GM19351 (cell line): ENCODE data around the gene THRB.

Source experiments
- ATAC-seq: cut with Tn5 transposase; IDR thresholded peaks from one replicate; pipeline ENCODE4 v1.9.1; 2021; ENCODE audit warnings: mild to moderate bottlenecking, moderate library complexity; ENCODE audit not compliant: unreplicated experiment

Gene THRB

DNA sequence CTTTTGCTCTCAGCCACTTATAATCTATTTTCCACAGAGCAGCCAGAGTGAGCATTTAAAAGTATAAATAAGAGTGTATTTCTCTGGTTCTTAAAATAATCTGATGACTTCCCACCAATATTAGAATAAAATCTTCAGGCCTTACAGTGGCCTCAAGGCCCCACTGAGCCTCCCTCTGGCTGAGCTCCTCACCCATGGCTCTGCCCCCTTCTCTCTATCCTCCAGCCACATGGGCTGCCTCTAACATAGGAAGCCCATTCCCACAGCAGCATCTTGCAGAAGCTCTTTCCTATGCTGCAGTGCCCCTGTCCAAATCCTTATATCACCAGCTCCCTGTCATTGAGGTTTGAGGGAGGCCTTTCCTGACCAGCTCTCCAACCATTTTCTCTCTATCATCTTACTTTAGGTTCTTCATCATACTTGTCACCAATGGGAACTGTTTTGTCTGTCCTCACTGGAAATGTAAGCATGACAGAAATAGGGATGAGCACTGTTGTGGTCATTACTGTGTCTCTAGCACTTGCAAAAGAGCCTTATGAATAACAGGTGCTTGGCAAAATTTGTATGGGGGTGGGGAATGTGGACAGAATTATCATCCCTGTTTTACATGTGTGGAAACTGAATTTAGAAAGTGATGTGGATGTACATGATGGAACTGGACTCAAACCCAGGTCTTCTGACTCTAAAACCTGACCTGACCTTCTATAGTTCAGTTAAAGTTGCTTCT, 299.0 kb downstream of the THRB start:
- no peak for ATAC-seq

GRCh38 chr3:24192469-24193056, 302.1 kb downstream of the THRB start:
- ATAC-seq: no peak

DNA sequence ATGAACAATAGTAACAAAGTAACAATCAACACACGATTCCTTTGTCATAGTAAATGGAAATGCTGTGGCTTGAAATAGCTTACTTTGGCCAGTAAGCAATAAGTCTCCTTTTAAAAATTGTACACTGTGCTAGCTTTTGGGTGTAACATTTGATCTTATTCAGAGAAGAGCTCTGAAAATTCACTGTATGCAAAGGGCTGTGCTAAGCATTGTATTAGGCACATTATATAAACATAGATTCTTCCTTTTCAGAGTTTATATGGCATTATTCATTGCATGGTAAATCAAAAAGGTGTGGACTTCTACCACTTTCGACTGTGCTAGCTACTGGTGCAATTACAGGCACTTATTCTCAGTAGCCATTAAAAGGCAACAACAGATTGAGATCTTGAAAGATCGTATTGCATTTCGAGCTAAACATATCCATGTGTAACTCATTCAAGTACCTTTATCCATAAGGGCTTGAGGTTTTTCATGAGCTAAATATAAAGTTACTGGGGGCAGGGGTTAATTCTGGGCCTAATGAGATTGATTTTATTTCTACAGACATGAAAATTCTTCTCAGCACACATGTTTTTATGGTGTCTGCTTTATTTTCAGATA, 302.7 kb downstream of the THRB start:
- no peak for ATAC-seq

GRCh38 chr3:24190256-24190655, 304.4 kb downstream of the THRB start:
- no peak for ATAC-seq

DNA sequence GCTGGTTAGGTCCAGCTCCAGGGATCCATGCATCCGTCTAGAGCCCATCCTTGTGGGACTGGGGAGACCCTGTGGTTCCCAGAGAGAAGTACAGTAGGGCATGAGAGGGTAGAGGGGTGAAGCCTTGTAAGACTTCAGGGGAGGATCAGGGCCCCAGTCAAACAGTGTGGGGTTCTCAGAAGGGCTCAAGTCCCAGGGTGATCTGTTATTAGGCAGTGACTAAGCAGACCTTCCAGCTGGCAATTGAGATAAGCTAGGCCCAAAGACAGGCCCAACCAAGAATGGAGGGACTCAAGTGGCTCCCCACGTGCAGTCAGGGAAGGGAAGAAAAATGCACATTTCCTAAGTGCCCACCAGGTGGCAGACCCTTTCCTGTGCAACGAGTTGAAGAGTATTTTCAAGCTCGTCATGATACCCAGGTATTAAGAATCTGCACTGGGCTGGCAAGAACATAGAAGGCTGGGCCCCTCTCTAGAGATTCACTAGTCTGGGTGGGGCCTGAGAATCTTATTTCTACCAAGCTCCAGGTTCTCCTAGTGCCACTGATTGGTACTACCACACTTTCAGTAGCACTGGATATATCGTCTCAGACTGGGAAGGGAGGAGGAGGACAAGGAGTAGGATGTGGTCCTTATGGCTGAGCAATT, 308.8 kb downstream of the THRB start:
- ATAC-seq: peak; percentile 96

GRCh38 chr3:24184528-24185176, 310.0 kb downstream of the THRB start:
- no peak for ATAC-seq

DNA sequence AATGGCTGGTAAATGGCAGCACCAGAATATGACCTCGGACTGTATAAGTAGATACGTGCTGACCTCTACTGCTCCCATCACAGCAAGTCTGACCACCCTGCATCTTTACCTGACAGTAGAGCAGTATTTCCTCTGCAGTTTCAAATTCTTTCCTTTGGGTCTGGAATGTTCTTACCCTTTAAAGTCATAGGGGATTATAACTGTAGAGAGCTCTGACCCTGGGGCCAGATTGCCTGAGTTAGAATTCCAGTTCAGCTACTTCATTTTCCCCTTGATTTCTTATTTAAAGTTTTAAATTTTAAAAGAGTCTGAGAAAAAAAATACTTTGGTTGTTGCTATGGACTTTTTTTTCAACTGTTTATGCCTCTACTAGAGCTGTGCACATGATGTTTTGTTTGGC, 311.9 kb downstream of the THRB start:
- ATAC-seq: no peak

DNA sequence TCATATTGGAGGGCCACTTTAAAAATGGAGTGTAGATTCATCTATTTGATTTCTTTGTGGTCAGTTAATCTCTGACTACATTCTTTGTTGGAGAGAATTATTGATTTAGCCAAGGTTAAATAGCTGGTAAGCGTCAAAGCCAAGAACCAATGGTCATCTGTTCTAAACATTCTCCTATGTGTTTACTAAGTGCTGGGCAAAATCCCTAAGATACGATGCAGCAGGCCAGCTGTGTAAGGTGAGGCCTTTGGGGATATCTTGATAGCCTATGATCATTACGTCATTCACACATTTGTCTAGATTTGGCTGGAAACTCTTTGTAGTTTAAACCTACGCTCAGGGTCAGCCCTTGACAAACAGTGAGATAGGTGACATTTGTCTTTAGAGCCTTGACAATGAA, 313.4 kb downstream of the THRB start:
- no peak for ATAC-seq

- no peak for ATAC-seq
Measured at GRCh38 chr3:24180616-24181015, 314.0 kb downstream of the THRB start.

- no peak for ATAC-seq
Measured at GRCh38 chr3:24177201-24177600, 317.4 kb downstream of the THRB start.

GRCh38 chr3:24174614-24175013, 320.0 kb downstream of the THRB start:
- no peak for ATAC-seq

GRCh38 chr3:24168977-24169376, 325.7 kb downstream of the THRB start:
- peak; percentile 71 for ATAC-seq

- ATAC-seq: no peak
Measured at GRCh38 chr3:24167429-24167828, 327.2 kb downstream of the THRB start.

DNA sequence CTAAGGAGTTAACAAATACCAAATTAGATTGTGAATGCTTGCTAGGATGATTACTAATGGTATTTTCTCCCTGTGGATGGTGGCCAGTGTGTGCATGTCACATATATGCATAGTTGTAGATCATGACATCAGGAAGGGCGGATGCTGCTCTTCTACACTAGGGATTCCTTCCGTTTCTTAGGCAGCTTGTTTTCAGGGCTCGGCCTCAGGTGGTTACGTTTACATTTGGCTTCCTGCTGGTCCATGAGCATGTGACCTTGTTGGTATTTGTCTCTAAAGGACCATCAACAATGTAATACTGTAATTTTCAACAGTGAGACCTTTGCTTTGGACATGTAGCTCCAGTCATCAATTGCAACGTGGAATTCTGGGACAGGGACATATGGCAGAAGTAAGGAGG, 328.1 kb downstream of the THRB start:
- ATAC-seq: no peak

DNA sequence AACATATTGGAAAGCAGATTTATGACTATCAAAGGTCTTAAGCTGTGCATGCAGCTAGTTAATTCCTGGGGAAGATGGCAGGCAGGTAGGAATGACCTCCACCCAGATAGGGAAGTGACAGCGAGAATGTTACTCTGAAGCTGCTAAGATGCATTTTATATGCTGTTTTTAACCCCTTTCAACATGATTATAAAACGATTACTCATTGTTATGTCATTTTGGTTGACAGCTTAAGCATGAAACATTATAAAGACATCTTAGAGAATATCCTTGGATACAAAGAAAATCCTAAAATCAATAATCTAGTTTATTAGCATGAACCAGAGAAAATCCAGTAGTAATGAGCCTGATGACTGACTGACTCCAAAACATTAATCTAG, 329.1 kb downstream of the THRB start:
- no peak for ATAC-seq

GRCh38 chr3:24164967-24165602, 329.6 kb downstream of the THRB start:
- no peak for ATAC-seq

GRCh38 chr3:24162929-24163328, 331.7 kb downstream of the THRB start:
- ATAC-seq: no peak

DNA sequence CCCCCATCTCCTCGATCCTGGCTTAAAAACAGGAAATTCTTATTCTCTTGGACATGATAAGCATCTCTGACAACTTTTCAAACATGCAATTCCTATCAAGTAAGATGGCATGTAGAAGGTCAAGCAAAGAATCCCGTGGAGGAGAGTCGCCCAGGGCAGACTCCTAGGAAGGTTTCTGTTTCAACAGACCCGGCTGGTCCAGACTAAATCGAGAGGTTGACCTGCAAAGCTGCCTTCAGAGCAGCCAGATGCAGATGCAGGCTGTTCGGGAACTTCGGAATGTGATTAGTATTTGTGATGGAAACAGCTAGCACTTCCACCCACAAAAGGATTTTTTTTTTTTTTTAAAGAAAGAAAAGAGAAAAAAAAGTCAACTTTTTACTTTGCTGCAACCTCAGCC, 332.8 kb downstream of the THRB start:
- ATAC-seq: no peak

- ATAC-seq: no peak
Measured at GRCh38 chr3:24160424-24161095, 334.1 kb downstream of the THRB start.

DNA sequence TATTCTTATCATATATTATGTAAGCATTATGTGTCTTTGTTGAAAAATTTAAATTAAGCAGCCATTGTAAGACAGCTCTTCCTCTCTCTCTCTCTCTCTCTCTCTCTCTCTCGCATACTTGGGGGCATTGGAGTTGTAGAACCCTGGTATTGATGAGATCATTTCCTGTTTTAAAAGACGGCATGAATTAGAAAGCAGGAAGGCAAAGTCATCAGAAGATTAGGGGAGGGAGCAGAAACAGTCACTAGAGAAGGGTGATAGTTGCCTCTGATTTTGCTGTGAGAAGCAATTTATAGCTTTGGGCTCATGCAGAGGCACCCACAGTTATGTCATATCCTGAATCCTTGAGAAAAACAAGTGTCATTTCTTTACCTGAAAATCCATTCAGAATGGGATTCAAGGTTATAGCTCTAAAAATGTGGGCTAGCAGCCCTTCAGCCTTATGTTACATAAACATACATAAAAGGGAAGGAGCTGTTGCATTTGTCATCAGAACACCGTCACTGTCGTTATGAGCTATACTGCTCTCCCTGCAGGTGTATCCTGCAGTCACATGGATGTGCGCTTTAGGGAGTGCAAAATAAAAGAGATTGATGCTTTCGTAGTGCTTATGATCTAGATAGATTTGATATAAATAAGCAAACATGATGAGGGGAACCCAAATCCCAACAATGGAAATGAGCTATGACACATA, 335.7 kb downstream of the THRB start:
- no peak for ATAC-seq
